Lower leg skin (tissue), 3 donors: ENCODE measurements around the gene MSANTD1.

ENCODE experiments used
- CTCF ChIP-seq, 3 donors: fragments of 450-650 bp; IDR thresholded peaks; one replicate each; pipeline ENCODE4 v1.5.1; 2016; ENCODE audit warnings: antibody characterized with exemption in 3 of 3, mild to moderate bottlenecking in 3 of 3, moderate library complexity in 2 of 3
- POLR2A ChIP-seq, 2 donors: fragments of 450-650 bp; IDR thresholded peaks; one replicate each; pipeline ENCODE4 v1.6.1; 2016 to 2017; ENCODE audit warnings: antibody characterized with exemption in 2 of 2, mild to moderate bottlenecking in 1 of 2, moderate library complexity in 1 of 2

GRCh38 chr4:3235581-3235980 is 13.4 kb upstream of the MSANTD1 start:
- TF ChIP-seq CTCF (IDR thresholded peaks at IDR 0.05) (no peak), POLR2A (IDR thresholded peaks at IDR 0.05) (no peak)
